Globus pallidus (tissue), 1 donor: ENCODE measurements around the gene BIVM.
A peak's percentile ranks its signal among the peaks of the same experiment; 100 is the strongest.

ENCODE experiments used
- DNase-seq: peaks from one replicate; pipeline ENCODE4 v3.0.0-alpha.2; 2015; ENCODE audit warnings: low spot score

The BIVM gene

DNA sequence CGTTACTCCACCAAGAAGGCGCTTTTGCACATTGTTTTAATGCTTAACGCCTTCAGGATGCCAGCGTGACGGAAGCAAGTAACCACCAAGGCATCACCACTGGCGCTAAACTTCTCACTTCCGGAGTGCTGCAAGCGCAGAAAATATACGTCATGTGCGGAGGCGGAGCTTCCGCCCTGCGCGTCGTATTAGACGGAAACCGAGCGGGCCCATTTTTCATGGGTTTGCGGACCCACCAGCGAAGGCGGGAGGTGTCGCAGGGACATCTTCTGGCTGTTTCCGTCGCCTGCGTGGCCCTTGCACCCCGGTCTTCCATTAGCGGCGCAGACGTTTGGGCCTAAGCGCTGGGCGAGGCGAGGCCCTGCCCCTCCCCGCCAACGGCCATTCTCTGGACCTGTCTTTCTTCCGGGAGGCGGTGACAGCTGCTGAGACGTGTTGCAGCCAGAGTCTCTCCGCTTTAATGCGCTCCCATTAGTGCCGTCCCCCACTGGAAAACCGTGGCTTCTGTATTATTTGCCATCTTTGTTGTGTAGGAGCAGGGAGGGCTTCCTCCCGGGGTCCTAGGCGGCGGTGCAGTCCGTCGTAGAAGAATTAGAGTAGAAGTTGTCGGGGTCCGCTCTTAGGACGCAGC is 46.8 kb downstream of the BIVM start, which contains the start of gene ERCC5:
TSS of gene ERCC5 (plus strand) at position 403 of the 631 bp plus-strand sequence. CDS start 235 bp downstream, outside the sequence.
- peak; percentile 93 for DNase-seq

DNA sequence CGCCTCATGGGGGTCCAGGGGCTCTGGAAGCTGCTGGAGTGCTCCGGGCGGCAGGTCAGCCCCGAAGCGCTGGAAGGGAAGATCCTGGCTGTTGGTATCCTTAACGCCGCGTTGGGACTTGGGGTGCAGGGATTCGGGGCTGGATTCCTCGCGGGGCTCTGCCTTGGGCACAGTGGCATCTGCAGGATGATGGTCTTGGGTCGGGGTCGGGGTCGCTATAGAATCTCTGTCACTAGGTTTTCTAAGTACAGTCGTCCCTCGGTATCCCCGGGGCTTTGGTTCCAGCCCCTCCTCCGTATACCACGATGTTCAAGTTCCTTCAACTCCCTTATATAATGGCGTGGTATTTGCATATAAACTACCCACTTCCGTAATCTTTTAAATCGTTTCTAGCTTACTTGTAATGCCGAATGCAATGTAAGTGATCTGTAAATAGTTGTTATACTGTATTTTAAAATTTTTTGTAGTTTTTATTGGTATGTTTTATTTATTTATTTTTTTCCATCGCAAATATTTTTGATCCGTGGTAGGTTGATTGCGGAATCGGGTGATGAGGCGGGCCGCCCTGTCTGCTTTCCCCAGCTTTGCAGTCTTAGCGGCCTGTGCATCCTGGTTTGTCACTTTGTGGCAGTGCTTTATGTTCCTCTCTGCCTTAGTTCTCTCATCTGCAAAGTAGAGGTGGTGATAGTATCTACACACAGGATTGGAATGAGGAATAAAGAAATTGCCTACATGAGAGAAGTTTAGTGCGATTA is 47.5 kb downstream of the BIVM start:
- peak; percentile 44 for DNase-seq

GRCh38 chr13:102847272-102848234 is 48.6 kb downstream of the BIVM start:
- peak; percentile 44 for DNase-seq

- DNase-seq = no peak
These were observed 50.0 kb downstream of the BIVM start for GRCh38 chr13:102848956-102849355.

DNA sequence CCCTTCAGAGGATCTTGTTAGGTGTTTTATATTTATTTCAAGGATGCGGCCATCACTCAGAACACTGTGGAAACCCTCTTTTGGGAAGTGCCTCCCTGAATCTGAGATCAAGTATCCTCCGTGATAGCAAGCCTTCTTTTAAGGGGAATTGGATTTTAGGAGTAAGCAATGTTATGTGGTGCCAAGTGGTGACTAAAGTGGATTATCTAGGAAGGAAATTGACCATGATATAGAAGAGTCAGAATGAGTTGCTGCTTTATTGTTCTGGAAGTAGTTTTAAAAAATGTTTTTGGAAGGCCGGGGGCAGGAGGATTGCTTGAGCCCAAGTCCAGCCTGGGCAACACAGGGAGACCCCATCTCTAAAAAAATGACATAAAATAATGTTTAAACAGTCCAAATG is 53.6 kb downstream of the BIVM start:
- DNase-seq = no peak

- DNase-seq = no peak
These were observed 55.8 kb downstream of the BIVM start for GRCh38 chr13:102854675-102855074.

DNA sequence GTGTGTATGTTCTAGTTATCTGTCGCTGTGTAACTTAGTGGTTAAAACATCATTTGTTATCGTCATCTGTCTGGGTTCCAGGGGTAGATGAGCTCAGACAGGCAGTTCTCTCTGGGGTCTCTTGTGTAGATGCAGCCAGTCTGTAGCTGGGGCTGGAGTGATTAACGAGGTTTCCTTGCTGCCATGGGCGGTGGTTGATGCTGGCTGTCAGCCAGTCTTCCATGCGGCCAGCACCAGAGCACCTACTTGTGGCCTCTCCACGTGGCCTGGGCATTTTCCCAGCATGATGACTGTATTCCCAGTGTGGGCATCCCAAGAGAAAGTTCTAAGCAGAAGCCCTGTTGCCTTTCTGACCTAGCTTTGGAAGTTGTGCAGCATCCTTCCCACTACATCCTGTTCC is 57.6 kb downstream of the BIVM start:
- DNase-seq = no peak

- no peak for DNase-seq
These were observed 63.8 kb downstream of the BIVM start for GRCh38 chr13:102862624-102863210.

DNA sequence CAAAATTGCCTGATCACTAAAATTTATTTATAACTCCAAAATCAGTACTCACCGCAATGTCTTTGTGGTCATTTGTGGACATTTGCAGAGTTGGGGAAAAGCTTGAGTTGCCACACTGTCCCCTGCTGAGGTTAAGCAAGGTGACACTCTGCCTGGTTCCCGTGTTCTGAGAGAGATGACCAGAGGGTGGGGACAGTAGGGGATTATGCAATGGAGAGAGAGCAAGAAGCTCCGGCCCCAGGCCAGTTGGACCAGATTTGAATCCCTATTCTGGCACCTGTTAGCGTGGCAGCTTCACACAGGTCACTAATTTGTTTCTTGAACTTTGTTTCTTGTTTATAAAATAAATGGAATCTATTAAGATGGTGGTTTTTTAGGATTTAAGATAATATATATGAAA is 64.7 kb downstream of the BIVM start:
- DNase-seq = no peak

GRCh38 chr13:102868366-102868936 is 69.5 kb downstream of the BIVM start:
- DNase-seq = no peak

- DNase-seq = no peak
These were observed 71.2 kb downstream of the BIVM start for GRCh38 chr13:102869948-102870676.

DNA sequence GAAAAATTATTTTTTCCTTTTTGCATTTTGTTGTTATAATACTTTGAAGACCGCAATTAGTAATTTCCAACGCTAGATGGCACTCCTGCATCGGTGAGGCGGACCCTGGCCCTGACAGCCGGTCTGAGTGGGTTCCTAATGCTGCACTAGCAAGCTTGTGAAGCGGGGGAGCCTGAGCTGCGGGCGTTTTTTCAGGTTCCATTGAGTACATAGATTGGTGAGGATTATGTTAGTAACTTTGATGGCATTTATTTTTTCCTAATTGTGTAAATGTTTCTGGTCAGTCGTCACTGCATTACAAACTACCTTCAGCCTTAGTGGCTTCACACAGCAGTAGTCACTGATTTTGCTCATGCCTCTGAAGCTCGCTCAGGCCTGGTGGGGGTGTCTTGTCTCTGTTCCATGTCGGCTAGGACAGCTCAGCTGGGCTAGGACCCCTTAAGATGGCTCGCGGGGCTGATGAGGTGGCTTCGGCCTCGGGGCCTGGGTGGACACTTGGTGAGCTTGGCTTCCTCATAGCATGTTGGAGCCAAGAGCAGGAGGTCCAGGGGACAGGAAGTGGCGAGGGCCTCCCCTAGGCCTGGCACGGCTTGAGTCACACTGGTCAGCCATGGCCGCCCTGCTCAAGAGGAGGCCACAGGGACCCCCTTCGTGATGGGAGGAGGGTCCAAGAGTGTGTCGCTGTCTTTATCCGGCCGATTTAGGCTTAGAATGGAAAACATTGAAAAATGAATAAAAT is 71.9 kb downstream of the BIVM start:
- peak; percentile 80 for DNase-seq

DNA sequence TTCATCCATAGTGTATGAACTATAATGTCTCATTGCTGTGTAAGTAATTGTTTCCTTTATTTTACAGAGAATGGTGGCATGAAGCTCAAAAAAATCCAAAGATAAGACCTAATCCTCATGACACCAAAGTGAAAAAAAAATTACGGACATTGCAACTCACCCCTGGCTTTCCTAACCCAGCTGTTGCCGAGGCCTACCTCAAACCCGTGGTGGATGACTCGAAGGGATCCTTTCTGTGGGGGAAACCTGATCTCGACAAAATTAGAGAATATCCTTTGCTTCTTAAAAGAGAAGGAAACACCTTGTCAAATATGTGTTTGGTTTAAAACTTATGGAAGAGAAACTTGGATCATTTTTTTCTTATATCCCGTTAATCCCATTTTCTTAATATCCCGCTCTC is 73.2 kb downstream of the BIVM start:
- DNase-seq = no peak

DNA sequence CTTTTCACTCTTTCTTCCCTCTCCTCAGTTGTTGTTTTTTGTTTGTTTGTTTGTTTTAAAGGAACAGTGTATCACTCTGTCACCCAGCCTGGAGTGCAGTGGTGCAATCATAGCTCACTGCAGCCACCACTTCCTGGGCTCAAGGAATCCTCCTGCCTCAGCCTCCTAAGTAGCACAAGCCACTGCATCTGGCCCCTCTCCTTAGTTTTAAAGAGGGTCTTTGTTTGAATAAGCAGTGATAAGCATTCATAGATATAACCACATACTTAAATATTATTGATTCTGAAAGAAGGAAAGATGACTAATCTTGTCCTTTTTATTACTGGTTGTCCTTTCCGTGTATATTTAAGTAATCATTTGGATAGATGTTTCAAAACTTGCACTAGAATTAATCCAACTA is 73.6 kb downstream of the BIVM start:
- DNase-seq = no peak

GRCh38 chr13:102873653-102874052 is 74.7 kb downstream of the BIVM start:
- no peak for DNase-seq

- no peak for DNase-seq
These were observed 76.3 kb downstream of the BIVM start for GRCh38 chr13:102875256-102875655.

- no peak for DNase-seq
These were observed 78.4 kb downstream of the BIVM start for GRCh38 chr13:102877303-102877702.

DNA sequence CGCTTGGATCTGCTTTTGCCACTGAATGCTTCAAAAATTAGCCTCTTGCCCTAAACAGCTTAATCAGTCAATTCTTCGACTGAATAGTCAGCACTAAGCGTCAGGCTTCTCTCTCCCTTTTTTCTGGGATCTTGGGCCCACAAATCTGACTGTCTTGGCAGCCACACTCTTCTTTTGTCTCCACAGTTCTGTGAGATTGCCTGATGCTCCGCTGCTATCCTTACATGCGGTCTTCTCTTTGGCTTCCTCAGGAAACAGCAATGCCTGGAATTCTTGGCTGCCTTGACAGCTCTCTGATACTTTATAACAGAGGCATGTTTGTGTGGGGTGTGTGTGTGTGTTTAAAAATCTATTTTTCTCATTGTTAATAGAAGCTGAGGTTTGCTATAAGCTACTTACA is 79.6 kb downstream of the BIVM start:
- no peak for DNase-seq

DNA sequence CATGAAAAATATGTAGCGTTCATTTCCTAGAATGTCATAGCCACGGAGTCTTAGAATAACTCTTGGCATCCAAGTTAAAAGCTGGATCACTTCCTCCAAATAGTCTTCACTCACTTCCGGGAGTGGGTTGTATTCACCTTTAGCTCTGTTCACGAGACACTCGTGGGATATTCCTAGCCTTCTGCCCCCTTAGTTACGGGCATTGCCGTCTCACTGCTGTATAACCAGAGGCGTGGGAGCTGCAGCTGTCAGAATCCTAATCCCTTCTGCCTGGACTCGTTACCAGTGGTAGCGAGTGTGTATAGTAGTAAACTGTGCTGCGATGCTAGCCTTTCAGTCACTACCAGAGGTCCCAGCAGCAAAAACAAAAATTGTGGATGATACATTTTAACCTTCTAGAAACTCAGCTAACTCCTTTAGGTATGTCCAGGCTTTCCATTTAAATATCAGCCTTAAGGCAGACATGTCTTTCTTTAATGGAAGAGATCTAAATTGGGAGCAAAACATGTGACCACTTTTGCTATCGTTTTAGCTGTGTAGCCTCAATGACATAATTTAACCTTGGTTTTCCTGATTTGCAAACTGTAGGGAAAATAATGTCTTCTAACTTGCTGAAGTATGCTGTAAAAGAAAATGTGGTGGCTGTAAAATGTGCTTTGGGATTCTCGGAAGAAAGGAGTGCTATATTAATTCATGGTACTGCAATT is 81.0 kb downstream of the BIVM start:
- no peak for DNase-seq
